Fibroblast of skin of abdomen (primary cell): ENCODE data around the gene HEATR5B.
"Not testable (repeated sequence)": the region's sequence is repeated elsewhere in the genome, so short reads cannot be mapped to it uniquely, and the experiment has no call there.

ENCODE experiments used
- DNase-seq: peaks from one replicate; pipeline ENCODE4 v3.0.0-alpha.2; 2013

Gene HEATR5B

DNA sequence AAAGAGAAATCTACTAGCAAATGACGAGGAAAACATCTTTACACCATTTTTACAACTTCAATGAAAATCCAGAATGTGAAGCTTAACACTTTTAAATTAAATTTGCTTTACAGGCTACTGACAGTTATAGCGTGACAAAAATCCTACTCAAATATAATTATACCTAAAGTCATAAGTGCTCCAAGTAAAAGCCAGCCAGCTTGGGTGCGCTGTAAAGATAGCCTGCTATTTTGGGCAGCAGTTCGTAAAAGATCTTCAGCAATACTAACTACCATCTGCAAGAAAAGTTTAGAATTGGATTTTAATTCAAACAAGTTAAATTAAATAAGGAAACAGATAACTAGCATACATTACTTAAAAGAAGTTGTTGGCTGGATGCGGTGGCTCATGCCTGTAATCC lies 22.4 kb downstream of the HEATR5B start:
- DNase-seq: no peak

DNA sequence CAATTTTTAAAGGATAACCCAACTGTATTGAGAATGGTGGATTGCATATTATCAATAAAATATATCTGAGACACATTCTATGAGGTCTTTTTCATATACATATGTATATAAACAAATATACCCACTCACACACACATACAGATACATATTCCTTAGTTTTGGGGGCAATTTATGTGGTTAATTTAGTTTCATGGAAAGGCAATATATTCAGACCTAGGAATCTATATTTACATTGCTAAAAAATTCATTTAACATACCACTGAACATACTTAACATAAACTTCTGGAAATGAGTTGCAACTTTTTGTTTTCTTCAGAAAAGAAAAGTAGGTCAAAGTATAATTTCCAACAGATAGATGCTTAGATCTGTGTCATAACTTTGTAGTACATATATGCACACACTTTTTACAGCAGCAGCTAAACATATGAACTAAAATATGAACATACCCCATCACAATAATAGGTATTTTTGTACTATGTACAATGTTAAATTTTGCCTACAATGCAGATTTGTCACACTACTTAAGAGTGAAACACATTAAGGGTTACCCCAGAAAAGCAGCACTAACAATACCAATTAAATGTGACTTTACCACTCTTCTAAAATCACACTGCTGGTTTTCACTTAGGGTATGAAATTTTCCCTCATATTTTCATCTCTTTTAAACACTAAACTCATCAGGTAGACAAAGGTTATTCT lies 23.0 kb downstream of the HEATR5B start:
- DNase-seq: no peak

DNA sequence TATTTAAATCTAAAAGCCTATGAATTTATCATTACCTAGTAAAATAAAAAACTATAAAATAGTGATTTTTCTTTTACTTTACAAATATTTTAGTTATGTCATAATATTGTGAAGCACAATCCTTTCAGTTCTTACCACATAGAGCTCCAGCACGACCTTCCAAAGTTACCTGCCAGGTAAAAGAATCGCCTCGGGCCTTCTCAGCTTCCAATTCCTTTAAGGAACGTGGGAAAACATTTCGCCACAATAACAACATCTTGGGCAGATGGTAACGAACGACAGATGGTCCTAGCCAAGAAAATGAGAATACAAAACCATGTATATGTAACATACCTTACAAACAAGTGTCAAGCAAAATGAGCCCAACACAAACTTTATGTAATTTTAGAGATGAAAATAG lies 23.7 kb downstream of the HEATR5B start:
- DNase-seq: no peak

DNA sequence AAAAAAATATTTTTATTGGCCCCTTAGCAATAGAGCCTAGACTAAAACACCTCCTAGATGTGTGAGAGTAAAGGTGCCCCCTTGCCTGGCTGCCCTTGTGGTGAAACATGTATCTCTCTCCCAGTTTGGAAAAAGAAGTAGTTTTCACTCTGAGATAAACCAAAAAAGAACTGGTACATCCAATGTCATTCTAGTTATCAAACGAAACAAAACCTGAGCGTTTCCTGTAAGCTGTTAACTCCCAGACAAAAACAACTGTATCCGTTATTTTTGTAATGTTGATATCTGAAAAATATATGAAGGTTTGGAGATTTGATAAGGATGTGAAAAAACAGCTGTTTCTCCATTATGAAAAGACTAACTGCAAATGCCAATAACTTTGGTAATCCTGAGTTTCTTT lies 24.3 kb downstream of the HEATR5B start:
- no peak for DNase-seq

- no peak for DNase-seq
These were observed 31.4 kb downstream of the HEATR5B start for GRCh38 chr2:37052600-37053332.

DNA sequence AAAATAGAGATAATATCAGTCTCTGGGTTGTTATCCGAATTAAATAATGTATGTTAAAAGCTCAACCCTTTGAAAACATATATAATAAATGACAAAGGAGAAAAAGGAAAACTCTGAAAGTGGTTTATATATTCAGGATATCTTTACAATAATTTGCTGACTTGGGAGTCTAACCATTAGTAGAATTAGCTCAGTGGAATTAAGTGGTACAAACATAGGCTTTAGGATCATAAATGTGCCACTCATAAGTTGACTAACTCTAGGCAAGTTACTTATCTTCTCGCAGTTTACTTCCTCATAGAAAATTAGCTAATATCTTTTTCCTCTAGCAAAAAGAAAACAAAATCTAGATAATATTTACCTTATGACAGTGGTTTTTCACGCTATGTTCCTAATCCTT lies 44.6 kb downstream of the HEATR5B start:
- DNase-seq: no peak

DNA sequence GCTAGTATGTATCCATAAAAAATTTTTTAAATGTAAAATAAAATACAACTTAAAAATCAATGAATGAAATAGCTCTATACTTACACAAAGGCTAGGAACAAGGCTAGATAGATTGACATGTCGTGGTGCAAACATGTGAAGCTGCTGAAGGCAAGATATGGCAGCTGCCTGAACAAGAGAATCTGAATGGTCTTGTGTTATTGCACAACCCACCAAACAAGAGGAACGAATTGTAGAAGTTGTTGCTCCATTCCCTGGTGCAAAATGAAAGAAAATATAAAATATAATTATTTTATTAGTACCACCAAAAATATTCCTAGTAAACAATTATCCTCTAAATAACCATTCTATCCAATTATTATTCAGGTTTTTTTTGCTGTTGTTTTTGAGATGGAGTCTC lies 46.4 kb downstream of the HEATR5B start:
- DNase-seq: no peak

DNA sequence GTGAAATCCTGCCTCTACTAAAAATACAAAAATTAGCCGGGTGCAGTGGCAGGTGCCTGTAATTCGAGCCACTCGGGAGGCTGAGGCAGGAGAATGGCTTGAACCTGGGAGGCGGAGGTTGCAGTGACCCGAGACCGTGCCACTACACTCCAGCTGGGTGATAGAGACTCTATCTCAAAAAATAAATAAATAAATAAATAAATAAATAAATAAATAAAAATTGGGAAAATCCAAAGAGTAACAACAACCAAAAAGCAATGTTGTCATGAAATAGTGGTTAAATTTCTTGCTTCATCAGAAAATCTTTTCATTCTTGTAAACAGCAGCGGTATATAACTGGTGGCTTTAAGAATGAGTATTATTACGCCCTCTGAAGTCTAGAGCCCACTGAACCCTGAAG lies 54.4 kb downstream of the HEATR5B start:
- DNase-seq: no peak

GRCh38 chr2:37026050-37026449 lies 58.1 kb downstream of the HEATR5B start:
- no peak for DNase-seq

GRCh38 chr2:37020887-37021796 lies 63.0 kb downstream of the HEATR5B start:
- no peak for DNase-seq

DNA sequence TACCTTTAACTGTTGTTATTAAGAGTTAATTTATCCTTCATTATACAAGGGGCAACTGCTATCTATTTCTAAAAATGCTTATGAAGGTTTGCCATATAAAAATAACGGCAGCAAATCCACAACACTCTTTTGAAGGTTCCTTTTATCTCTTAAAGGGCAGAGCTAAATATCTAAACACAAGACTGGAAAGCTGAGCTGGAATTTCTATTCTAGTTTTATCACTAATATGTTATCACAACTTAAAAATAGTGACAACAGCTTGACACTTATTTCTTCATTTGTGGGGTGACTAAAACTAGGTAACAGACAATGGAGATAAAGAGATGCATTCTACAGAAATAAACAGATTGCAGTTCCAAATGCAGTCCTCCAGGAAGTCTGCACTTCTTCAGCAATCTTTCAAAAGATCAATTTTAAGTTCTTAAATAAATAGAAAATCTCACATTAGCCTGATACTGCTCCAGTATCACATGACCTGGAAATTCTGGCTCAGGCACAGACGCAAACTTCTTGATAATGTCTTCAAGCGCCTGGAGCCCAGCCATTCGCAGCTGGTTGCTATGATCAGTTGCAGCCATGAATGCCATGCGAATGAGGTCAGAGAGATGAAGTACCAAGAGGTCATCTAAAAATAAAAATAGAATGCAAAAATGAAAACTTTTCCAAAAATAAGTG lies 63.8 kb downstream of the HEATR5B start:
- peak; percentile 83 for DNase-seq

- DNase-seq: no peak
These were observed 70.9 kb downstream of the HEATR5B start for GRCh38 chr2:37013315-37013641.

DNA sequence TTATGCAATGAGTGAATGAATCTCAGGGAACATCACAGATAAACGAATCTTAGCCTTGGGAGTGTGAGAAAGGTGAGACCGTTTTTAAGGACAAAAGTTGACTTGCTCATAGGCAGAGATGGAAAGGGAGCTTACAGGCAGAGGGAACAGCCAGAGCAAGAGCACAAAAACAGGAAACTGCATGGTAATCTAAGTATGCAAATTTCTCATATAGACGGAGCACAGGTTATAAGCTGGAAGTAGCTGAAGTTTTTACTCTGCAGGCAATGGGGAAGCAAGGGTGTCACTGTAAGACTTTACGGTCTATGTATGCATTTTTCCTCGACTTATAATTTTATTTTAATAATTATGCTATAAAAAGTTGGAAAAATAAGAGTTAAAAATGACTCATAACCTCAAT lies 73.0 kb downstream of the HEATR5B start:
- DNase-seq: no peak

DNA sequence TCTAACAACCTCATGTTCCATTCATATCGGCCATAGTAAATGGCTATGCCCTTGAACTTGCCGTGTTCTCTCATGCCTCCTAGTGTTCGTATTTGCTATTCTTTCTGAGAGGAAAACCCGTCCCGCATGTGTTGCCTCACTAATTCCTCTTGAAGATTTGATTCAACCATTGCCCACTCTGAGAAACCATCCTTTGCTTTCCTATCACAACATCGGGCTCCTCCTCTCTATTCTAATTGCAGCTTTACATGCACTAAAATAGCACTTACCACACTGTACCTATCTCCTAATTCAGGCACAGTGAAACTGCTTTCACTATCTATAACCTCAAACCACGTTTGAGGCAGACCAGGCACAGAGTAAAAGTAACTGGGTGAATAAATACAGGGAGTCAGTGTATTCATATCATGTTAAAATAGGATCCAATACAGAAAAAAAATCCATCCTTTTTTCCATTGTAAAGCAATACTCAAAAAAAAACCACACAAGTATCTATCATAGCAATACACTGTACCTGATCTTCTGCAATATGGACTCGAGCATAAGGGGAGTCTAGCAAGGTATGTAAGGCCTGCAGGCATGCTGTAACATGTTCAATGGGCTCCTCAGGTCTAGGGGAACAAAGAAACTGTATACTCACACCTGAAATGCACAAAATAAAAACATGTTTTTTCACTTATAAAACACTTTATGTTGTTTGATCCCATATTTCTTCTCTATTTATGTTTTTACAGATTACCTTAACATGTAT lies 78.9 kb downstream of the HEATR5B start:
- peak; percentile 11 for DNase-seq

GRCh38 chr2:37000988-37001556 lies 83.1 kb downstream of the HEATR5B start:
- no peak for DNase-seq

DNA sequence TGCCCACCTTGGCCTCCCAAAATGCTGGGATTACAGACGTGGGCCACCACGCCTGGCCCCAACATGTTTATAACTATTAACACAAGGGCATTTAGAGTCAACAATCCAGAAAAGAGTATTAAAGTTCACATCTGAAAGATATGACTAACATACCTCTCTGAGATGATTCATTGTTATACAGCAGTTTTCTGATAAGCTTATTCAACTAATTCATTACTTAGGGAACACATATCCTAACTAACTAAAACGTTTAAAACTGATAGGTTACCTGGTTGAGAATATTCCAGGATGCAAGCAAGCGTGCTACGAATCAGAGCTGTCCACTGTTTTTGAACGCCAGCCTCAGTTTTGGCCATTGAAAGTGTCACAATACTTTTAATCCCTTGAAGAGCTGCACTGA lies 83.9 kb downstream of the HEATR5B start:
- DNase-seq: no peak

GRCh38 chr2:36999416-36999815 lies 84.8 kb downstream of the HEATR5B start:
- DNase-seq: not testable (repeated sequence)

DNA sequence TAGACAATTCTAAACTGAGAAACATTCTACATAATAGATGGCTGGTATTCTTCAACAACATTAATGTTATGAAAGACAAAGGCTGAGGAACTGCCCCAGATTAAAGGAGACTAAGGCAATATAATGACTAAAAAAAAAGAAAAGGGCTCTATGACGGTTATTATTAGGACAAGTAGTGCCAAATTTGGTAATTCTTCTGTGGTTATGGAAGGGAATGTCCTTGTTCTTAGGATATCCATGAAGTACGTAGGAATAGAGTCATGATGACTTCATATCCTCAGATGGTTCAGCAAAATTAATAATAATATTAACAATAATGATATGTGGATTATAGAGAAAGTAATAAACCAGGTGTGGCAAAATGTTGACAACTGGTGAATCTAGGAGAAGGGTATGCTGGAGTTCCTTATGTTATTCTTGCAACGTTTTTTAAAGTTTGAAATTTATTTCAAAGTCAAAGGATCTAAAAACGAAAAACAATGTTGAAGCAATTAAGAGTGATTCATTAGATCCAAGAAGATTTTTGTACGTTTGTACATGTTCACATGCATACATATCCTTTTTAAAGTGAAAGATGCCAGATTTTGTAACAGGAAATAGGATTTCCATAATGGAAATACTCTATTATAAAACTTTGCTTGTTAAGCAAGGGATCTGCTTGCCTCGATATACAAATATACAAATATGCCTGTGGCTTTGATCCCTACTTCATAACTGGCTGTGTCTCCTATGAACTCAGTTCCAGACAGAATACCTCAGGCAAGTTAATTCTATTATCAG lies 90.1 kb downstream of the HEATR5B start:
- DNase-seq: peak; percentile 1

- no peak for DNase-seq
These were observed 96.2 kb downstream of the HEATR5B start for GRCh38 chr2:36988008-36988407.

- no peak for DNase-seq
These were observed 101.7 kb downstream of the HEATR5B start for GRCh38 chr2:36982467-36982866.

DNA sequence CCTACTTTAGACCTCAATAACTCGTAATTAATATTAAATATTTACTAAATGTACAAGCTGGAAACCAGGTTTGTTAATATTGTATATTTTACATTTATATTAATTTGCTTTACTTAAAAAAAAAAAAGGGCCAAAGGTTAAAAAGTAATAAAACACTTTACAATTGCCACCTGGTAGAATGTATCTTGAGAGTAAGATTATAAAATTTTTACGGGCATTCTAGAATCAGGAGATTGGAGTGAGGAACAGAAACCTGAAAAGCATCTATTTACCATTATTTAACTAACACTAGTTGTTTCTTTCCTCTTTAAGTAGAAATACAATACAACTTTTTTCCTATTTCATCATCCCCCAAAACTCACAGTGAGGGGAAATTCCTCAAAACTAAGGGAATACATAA lies 102.3 kb downstream of the HEATR5B start:
- DNase-seq: no peak
